Measurements from ENCODE around the gene OR10G3.

GRCh38 chr14:21518725-21519124 lies 61.2 kb downstream of the OR10G3 start:
- TF ChIP-seq CTCF (conservative IDR thresholded peaks at IDR 0.05; ENCODE audit: low read length) (no peak), EZH2phosphoT487 (IDR thresholded peaks at IDR 0.05; ENCODE audit: borderline replicate concordance, low read depth, low read length) (no peak)
